ENCODE data around the gene NPY.

GRCh38 chr7:24283897-24284698 is at the start of gene NPY:
- TF ChIP-seq CTCF (IDR thresholded peaks at IDR 0.05; ENCODE audit: low read length) (no peak), EZH2 (IDR thresholded peaks at IDR 0.05; ENCODE audit: borderline replicate concordance, low read length) (no peak)
